ENCODE data around the gene IFT27. TPM values are rescaled to one million over a fixed set of nuclear protein-coding genes. Genes with fewer than 3 reads are reported as not detected.

Gene IFT27
- total and polyA plus RNA-seq, 2 experiments from 2014 or later: 28.5 to 63.5 TPM

GRCh38 chr22:36783743-36784142, 7.8 kb upstream of the IFT27 start:
- Histone ChIP-seq H3K4me2 (no peak overlapping the region), H3K27ac (ENCODE audit: low read depth) (no peak overlapping the region), H3K36me3 (ENCODE audit: insufficient read depth) (no peaks in the 10 kb centered on the region), H2AFZ (no peak overlapping the region), H3K4me1 (ENCODE audit: insufficient read depth) (no peaks in the 10 kb centered on the region), H3K27me3 (ENCODE audit: insufficient read depth) (no peaks in the 10 kb centered on the region), H4K20me1 (replicated peaks; ENCODE audit: insufficient read depth) (no peaks in the 10 kb centered on the region), H3K4me3 (no peak overlapping the region), H3K79me2 (replicated peaks; ENCODE audit: insufficient read depth) (no peaks in the 10 kb centered on the region), H3K9me2 (ENCODE audit: insufficient read depth) (no peaks in the 10 kb centered on the region), H3F3A (replicated peaks; ENCODE audit: low read depth) (no peaks in the 10 kb centered on the region)
- Mint-ChIP-seq H3K36me3 (ENCODE audit: low read depth) (peaks cover 5% of the 10 kb centered on the region; the same call in 2 of the 3 replicates), H3K9me3 (peaks cover 8% of the 10 kb centered on the region), H3K27me3 (ENCODE audit: insufficient read depth, low read depth, poor library complexity) (peaks cover 10% of the 10 kb centered on the region), H3K27ac (no peak overlapping the region), H3K4me3 (no peak overlapping the region), H3K4me1 (peaks cover 26% of the 10 kb centered on the region)
- no peak for TF ChIP-seq ZNF462 (CRISPR knock-in tag; IDR thresholded peaks at IDR 0.05)
- TF ChIP-seq CREB1 (CRISPR knock-in tag; IDR thresholded peaks at IDR 0.05; ENCODE audit: low read depth): no peak
- TF ChIP-seq EZH2 (IDR thresholded peaks at IDR 0.05; ENCODE audit: low read depth, unreplicated experiment): no peak
- TF ChIP-seq NANOG (IDR thresholded peaks at IDR 0.05; ENCODE audit: borderline replicate concordance): no peak
- no peak for TF ChIP-seq ZNF331 (CRISPR knock-in tag; IDR thresholded peaks at IDR 0.05; ENCODE audit: low read depth)
- TF ChIP-seq JUNB (IDR thresholded peaks at IDR 0.05; ENCODE audit: unreplicated experiment): no peak
- TF ChIP-seq ETS1 (IDR thresholded peaks at IDR 0.05): no peak
- TF ChIP-seq ZNF114 (CRISPR knock-in tag; IDR thresholded peaks at IDR 0.05): no peak
- no peak for TF ChIP-seq EZH2phosphoT487 (IDR thresholded peaks at IDR 0.05; ENCODE audit: unreplicated experiment)
- TF ChIP-seq REST (IDR thresholded peaks at IDR 0.05; ENCODE audit: unreplicated experiment): no peak
- TF ChIP-seq POLR2AphosphoS5 (IDR thresholded peaks at IDR 0.05; ENCODE audit: low read depth): no peak
- TF ChIP-seq STAT1 (IDR thresholded peaks at IDR 0.05; ENCODE audit: unreplicated experiment): no peak
- TF ChIP-seq CTCF (conservative IDR thresholded peaks at IDR 0.05; ENCODE audit: low read depth in 2 of 2): no peak
- ATAC-seq (no peak), DNase-seq (ENCODE audit: low spot score) (no peak)

All from GM23338 (cell line).